IPS-NIHi7 (cell line): ENCODE results near the gene CDT1.
A peak's percentile ranks its signal among the peaks of the same experiment; 100 is the strongest.

Experiments
- DNase-seq: peaks from one replicate; pipeline ENCODE4 v3.0.0; 2012; ENCODE audit warnings: mixed read lengths; ENCODE audit errors: extremely low spot score

Gene CDT1

DNA sequence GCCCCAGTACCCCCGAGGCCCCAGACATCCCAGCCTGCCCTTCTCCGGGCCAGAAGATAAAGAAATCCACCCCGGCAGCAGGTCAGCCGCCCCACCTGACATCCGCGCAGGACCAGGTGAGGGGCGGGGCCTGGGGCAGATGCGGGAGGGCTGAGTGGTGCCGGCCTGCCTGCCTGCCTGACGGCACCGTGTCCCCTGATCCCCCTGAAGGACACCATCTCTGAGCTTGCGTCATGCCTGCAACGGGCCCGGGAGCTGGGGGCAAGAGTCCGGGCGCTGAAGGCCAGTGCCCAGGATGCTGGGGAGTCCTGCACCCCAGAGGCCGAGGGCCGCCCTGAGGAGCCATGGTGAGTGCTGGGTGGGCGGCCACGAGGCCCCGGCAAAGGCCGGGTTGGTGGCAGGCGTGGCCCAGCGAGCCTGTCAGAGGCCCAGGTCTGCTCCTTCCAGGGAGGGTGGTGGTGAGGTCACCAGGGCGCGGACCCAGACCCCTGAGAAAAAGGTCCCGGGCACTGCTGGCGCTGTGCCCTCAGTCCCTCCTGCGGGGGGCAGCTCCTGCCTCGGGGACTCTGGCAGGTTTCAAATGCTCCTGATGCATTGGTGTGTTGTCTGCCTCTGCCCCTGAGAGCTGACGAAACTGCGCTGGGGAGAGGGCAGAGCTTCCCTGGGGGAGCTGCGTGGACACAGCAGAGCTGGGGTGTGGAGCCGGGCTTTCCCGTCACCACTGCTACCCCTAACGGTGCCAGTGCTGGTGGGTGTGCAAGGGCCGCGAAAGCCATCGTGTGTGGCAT is 1.2 kb downstream of the CDT1 start:
- peak; percentile 57 for DNase-seq

- no peak for DNase-seq
Observed at GRCh38 chr16:88805340-88805715, 1.7 kb downstream of the CDT1 start.

DNA sequence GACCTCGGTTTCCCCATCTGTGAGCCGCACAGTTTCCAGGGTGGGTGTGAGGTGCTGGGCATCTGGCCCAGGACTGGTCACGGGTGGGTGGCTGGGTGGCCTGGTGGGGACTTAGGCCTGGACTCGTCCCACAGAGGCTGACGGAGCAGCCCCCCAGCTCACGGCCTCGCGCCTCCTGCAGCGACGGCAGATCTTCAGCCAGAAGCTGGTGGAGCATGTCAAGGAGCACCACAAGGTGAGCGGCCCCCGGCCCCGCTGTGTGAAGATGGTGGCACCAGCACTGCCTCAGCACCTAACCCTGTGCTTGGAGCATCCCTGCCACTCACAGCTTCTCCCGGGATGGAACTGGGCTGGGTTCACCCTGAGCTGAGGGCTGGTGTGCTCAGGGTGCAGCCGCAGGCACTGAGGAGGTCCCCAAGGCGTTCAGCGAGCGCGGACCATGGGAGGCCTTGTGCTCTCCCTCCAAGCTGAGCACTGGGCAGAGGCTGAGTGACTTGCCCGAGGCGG is 2.4 kb downstream of the CDT1 start:
- DNase-seq = no peak

DNA sequence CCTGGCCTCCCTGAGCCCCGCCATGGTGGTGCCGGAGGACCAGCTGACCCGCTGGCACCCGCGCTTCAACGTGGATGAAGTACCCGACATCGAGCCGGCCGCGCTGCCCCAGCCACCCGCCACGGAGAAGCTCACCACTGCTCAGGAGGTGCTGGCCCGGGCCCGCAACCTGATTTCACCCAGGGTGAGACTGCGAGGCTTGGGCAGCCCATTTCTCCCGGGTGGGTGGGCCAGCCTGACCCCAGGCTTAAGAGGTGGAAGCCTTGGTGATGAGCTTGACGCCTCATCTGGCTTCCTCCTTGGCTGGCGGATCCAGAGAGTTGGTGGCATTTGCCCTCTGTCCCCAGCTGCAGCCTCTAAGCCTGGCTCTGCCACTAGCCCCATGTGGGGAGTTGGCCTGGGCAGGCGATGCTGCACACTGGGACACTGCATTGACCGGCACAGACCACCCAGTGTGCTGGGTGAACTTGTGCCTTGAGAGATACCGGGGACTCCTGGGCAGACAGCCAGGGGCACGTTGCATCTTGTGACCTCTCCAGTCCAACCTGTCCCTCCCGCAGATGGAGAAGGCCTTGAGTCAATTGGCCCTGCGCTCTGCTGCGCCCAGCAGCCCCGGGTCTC is 3.0 kb downstream of the CDT1 start:
- no peak for DNase-seq

DNA sequence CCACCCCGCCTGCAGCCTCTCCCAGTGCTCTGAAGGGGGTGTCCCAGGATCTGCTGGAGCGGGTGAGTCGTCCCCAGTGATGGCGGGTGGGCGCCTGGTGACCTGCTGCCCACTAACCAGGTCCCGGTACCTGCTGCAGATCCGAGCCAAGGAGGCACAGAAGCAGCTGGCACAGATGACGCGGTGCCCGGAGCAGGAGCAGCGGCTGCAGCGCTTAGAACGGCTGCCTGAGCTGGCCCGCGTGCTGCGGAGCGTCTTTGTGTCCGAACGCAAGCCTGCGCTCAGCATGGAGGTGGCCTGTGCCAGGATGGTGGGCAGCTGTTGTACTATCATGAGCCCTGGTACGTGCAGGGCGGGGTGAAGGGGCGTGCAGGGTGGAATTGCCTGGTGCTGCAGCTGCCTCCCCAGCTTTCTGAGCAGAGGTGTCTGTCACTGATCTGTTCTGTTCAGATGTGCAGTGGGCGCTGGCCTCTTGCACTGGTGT is 3.6 kb downstream of the CDT1 start:
- no peak for DNase-seq

- DNase-seq = no peak
Observed at GRCh38 chr16:88807626-88808453, 4.3 kb downstream of the CDT1 start.

DNA sequence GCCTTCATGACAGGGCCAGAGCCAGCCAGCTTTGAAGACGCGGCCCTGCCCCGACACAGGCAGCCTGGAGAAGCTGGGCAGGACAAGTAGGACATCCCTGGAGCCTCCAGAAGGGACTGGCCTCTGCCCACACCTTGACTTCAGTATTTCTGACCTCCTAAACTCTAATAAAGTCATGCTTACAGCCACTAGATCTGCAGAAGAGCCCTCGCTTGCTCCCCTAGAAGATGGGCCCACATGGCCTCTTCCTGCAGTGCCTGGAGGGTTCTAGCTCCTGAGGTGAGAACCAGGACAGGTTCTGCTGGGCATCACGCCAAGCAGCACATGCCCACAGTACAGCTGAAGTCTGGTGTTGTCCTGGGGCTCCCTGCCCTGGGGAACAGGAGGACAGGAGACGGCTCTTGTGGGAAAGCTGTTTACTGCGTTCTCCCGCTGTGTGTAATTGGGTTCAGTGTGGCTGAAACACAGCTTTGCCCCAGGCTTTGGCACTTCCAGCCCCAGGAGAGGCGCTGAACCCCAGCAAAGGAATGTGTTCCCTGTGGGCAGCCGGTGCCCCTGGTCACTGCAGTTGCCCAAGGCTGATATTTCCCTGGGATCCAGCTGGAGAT is 5.6 kb downstream of the CDT1 start:
- no peak for DNase-seq

GRCh38 chr16:88809676-88810165 is 6.1 kb downstream of the CDT1 start:
- no peak for DNase-seq

DNA sequence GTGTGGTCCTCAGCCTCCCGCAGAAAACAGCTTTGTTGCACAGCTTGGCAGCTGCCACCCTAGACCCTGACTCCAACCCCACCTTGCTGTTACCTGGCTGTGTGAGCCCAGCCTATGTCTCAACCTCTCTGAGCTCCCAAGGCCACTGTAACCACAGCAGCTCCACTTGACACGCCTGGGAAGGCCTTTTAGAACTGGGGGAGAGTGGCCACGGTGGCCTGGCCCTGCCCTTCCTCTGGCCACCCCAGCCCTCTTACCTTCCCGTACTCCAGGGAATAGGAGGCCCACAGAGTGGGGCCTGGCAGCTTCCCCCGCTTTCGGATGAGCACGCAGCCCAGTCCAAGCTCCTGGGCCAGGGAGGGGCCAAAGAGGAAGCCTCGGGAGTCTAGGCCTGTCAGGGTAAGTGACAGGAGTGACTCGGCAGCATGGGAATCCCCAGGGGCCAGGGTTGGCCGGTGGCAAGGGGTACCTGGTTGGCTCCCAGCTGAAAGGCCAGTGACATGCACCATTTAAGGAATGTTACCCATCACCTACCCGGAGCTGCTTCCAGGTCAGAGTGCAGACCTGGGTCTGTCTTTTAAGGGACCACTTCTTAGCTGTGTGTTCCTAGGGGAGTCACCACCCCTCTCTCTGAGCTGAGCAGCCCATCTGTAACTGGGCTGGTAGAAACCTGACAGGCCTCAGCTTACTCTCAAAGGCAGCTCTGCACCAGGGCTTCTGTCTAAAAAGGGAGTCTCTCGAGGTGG is 6.8 kb downstream of the CDT1 start:
- no peak for DNase-seq

- no peak for DNase-seq
Observed at GRCh38 chr16:88810912-88811768, 7.6 kb downstream of the CDT1 start.

DNA sequence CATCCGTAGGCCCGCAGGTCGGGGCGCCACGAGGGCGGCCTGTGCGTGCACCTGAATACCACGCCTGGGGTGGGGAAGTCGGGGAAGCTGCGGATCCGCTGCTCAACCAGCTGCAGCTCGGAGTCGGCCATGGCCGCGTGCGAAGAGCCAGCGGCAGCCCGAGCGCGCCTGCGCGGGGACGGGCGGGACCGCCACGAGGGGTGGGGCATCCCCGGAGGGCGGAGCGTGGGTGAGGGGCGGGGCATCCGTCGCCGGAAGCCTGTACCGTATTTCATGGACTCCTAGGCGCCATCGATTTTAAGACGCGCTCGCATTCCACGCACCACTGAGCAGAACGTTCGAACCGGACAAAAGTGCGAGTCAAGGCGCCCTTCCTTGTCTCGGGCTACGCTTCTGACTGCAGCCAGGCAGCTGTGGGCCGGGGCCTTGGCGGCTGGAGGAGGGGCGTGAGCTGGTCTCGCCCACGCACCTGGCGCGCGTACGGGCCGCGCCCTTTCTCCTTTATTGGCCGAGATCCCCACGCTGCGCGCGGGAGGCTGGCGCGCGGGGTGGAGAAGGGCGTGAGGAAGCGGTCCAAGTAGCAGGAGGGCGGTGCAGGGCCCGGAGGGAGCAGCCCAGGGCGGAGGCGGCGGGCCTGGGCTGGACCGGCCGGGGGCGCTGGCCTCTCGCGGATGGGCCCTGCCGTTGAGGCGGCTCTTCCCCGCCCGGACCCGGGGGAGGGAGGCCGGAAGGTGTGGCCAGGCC is 8.4 kb downstream of the CDT1 start, which contains the start of gene APRT:
Gene APRT, minus strand, starts transcription at position 160 of the 744 bp plus-strand sequence. Its CDS starts 29 bp downstream, at position 131.
- peak; percentile 93 for DNase-seq

DNA sequence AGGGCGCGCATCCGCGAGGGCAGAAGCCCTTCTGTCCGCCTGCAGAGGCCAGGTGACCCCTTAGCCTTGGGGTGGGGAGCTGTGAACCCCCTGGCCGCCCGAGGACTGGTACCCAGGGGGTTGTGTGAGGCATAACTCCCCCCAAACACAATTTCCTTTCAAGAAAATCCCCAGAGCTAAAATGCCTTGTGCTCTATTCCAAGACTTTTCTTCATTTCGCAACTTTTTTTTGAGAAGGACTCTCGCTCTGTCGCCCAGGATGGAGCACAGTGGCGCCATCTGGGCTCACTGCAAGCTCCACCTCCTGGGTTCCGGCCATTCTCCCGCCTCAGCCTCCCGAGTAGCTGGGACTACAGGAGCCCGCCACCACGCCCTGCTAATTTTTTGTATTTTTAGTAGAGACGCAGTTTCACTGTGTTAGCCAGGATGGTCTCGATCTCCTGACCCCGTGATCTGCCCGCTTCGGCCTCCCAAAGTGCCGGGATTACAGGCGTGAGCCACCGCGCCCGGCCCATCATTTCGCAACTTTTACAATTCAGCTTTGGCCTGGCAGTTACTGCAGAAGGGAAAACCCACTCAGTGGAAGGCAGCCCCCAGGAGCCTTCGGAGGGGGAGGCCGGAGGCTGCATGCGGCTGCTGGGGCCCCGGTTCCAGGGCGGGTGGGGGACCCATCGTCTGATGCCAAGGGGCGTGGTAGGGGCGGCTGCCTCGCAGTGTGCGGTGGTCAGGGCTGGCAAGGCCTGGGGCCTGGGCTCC is 9.1 kb downstream of the CDT1 start:
- DNase-seq = no peak

- no peak for DNase-seq
Observed at GRCh38 chr16:88813269-88814143, 9.9 kb downstream of the CDT1 start.

DNA sequence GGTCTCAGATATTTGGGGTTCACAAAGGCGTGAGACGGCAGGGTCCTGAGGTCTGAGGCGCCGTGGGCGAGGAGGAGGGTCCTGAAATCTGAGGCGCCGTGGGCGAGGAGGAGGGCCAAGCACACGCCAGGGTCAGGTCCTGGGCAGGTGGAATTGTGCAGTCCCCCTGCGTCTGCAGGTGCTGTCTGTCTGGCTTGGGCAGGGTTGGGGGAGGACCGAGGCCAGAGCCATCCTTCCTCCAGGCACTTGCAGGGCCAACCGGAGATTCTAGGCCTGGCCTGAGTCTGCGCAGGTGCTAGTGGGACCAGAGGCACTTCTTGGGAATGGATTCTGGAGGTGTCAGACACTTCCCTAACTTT is 10.5 kb downstream of the CDT1 start:
- DNase-seq = no peak

GRCh38 chr16:88815227-88815626 is 11.6 kb downstream of the CDT1 start:
- DNase-seq = no peak

DNA sequence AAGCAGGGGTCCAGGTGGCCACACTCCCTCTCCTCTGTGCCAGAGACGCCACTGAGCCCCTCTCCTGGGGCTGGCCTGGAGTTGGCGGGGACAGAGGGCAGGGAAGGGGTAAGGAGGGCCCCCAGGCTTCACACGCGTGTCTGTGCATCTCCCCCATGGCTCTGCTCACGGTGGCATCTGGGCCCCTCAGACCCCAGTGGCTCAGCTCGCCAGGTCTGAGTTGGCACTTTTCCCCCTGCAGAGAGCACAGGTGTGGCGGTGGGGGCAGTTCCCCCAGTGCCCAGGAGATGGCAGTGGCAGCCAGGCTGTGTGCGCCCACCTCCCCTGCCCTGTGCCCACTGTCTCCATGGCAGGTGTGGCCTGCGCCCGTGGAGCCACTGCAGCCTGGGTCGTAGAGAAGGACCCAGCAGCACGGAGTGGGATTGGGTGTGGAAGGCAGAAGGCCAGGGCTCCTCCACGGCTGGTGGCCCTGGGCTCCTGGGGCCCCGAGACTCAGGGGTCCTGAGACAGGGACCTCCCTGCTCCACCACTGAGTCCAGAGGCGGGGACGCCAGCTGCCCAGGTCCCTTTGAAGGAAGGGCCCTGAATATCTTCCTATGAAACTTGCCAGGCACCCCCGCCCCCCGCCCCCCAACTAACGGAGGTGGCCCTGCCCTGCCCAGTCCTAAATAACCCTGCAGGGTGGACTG is 12.5 kb downstream of the CDT1 start:
- DNase-seq = peak; percentile 68
